GM13977 (cell line): ENCODE data around the gene RNF227.

Source experiments
- DNase-seq: peaks from one replicate; pipeline ENCODE4 v3.0.0; 2012; ENCODE audit warnings: low spot score
- CTCF ChIP-seq: IDR thresholded peaks from 2 replicates; pipeline ENCODE4 v1.5.1; 2012; ENCODE audit warnings: mild to moderate bottlenecking, control low read depth; ENCODE audit not compliant: insufficient read depth; ENCODE audit errors: extremely low read depth, missing control alignments
- in situ Hi-C: fragments of 300-500 bp; cut with MboI; formaldehyde crosslinking; loops from one replicate; pipeline ENCODE4 v1.12.0; 2022; ENCODE audit warnings: low sequenced_read_pairs, low pct_unique_long_range_greater_than_20kb, mixed read lengths, inconsistent platforms; ENCODE audit not compliant: unreplicated experiment

RNF227 gene

GRCh38 chr17:7931709-7932482, 15.8 kb upstream of the RNF227 start, which contains the start of the genes CNTROB and TRAPPC1:
TSS of gene CNTROB (plus strand) at chr17:7932206. CDS start at chr17:7933080, 874 bp downstream.
TSS of gene TRAPPC1 (minus strand) at chr17:7931946. CDS start at chr17:7931829, 117 bp downstream.
- in situ Hi-C loops: no loop called here
- peak; percentile 100 for DNase-seq
- TF ChIP-seq CTCF: no peak

DNA sequence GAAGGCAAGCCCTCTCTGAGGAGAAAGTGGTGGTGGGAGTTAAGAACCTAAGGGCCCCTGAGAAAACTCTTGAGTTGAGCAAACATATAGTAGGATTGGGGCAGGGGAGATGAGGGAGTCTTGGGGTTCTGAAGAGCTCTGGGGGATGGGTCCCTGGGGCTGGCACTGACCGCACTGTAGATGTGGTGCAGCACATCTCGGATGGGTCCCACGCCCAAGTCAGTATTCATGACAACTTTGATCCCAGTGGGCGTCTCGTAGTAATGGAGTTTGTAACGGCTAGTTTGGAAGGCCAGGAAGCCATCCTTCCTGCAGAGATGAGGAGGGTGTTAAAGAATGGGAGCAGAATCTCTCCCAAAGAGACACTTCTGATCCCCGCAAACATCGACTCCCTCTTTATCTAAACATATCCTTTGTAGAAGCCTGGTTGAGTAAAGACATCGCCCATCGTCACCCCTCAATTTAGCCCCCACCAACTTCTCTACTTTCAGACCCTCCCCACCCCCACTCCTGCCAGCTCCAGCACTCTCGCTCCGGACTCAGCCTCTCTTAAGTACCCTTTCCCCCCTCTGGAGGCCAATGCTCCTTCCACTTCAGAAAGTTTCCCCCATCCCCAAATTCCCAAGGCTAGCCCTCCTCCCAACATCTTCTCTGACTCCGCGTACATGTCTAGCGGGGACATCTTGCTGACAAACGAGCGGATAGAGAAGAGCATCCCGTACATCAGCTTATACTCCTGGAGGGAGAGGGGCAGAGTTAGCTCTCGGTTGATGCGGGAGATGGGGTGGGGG, 14.9 kb upstream of the RNF227 start:
- in situ Hi-C loops: no loop called here
- no peak for DNase-seq
- TF ChIP-seq CTCF: no peak

DNA sequence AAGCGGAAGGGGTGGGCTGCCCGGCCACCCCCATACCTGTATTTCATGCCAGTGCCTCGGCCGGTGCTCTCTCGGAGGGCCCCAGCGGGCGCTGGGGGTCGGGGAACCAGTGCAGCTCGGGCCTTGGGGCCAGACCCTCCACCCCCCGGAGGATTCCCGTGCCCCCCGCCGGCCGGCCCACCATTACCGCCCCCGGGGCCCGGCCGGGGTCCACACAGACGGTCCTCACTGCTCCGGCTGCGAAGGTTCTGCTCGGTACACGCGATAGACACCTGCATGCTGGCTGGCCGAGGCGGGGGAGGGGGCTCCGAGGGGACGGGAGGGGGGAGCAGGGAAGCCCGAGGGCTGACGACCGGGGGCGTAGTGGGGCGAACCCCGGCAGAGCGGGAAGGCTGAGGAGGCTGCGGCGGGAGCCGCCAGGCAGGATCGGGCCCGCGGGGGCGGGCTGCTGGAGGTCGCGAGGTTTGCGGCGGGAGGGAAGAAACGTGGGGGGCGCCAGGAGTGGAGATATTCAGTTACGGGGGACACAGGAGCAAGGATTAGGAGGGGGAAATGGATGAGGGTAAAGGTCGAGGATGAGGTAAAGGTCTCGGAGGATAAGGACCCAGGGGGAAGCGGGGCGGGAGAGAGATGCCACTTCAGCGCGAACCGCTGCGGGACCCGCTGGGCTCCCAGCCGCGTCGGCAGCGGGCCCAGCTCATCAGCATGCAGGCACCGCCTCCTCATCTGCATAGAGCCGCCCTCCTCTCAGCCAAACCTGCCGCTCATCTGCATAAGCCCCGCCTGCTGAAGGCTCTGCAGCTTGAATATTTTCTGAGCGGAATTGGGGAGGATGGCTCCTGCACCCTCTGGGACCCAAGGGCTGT, 13.3 kb upstream of the RNF227 start, which contains the start of gene KCNAB3:
Gene KCNAB3, minus strand, starts transcription at position 699 of the 866 bp plus-strand sequence. Its CDS starts 421 bp downstream, at position 278.
- TF ChIP-seq CTCF: no peak
- DNase-seq: no peak
- in situ Hi-C loops: no loop called here

DNA sequence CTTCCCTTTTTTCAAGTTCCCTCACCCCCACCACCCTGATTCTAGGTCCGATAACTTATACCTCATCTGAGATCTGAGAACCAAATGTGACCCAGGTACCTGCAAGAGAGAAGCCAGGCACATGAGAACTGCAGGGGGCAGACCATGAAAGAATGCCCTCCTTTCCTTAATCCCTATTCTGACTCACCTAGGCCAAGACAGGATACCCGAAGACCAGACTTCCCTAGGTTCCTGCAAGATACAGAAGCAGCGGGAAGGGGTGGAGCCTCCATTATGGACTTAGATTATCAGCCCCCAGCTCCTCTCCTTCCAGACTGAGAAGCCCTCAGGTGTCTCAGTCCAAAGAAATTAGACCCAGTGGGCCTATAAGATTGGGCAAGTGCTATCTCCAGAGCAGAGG, 11.5 kb upstream of the RNF227 start:
- TF ChIP-seq CTCF: no peak
- in situ Hi-C loops: no loop called here
- no peak for DNase-seq

GRCh38 chr17:7922845-7923628, 6.9 kb upstream of the RNF227 start:
- in situ Hi-C loops: no loop called here
- DNase-seq: peak; percentile 86
- TF ChIP-seq CTCF: no peak
